Heart left ventricle (tissue), 16 donors: ENCODE measurements around the gene NFIB. TPM values are rescaled to one million over a fixed set of nuclear protein-coding genes. Genes with fewer than 3 reads are reported as not detected.

Source experiments
- ATAC-seq, 4 donors: fragments of 200-7000 bp; cut with Tn5 transposase; one replicate each; pipeline ENCODE4 v1.9.1; 2020 to 2022; ENCODE audit warnings: moderate library complexity in 4 of 4, mild to moderate bottlenecking in 3 of 4, moderate number of reproducible peaks in 1 of 4
- DNase-seq, 5 donors: peaks; one replicate each; pipeline ENCODE4 v3.0.0-alpha.2; 2020
- H3K27ac ChIP-seq, 12 donors: fragments of 200-600 bp; sonication (generic) in 4 of 12; one replicate each; pipeline versions ENCODE4 v1.5.0 to v1.8.0; 2016 to 2022; ENCODE audit warnings: mild to moderate bottlenecking in 2 of 12
- H3K27me3 ChIP-seq, 9 donors: fragments of 200-600 bp; sonication (generic) in 2 of 9; one replicate each; pipeline versions ENCODE4 v1.5.1 to v1.8.0; 2016 to 2022; ENCODE audit warnings: mild to moderate bottlenecking in 3 of 9
- H3K36me3 ChIP-seq, 9 donors: fragments of 200-600 bp; sonication (generic) in 2 of 9; one replicate each; pipeline versions ENCODE4 v1.5.0 to v1.8.0; 2018 to 2022; ENCODE audit warnings: mild to moderate bottlenecking in 2 of 9
- H3K4me1 ChIP-seq, 12 donors: fragments of 200-600 bp; sonication (generic) in 4 of 12; one replicate each; pipeline versions ENCODE4 v1.5.0 to v1.8.0; 2016 to 2022; ENCODE audit warnings: mild to moderate bottlenecking in 3 of 12
- H3K4me3 ChIP-seq, 12 donors: fragments of 200-600 bp; sonication (generic) in 4 of 12; one replicate each; pipeline versions ENCODE4 v1.5.0 to v1.8.0; 2017 to 2022; ENCODE audit warnings: mild to moderate bottlenecking in 9 of 12, moderate library complexity in 4 of 12
- H3K9me3 ChIP-seq, 12 donors: fragments of 200-600 bp; sonication (generic) in 4 of 12; one replicate each; pipeline versions ENCODE4 v1.5.0 to v1.8.0; 2016 to 2022; ENCODE audit warnings: mild to moderate bottlenecking in 1 of 12
- POLR2A ChIP-seq, 2 donors: fragments of 450-650 bp; IDR thresholded peaks; one replicate each; pipeline ENCODE4 v1.6.1; 2017; ENCODE audit warnings: antibody characterized with exemption in 2 of 2, mild to moderate bottlenecking in 2 of 2, moderate library complexity in 2 of 2
- WGBS, 4 donors: extraction: QIAGEN DNeasy Blood & Tissue Kit in 2 of 4; methylation state at CpG; one replicate each; pipeline versions ENCODE4 v1.1.5 to v1.1.7; 2013 to 2018; 5-methylcytosine and 5-hydroxymethylcytosine counted together
- intact Hi-C, 10 donors: fragments of 100-400 bp; cut with DNase I; formaldehyde crosslinking; loops; one replicate each; pipeline versions ENCODE4 v1.11.1 to v1.14.2; 2022
- polyA plus RNA-seq, 2 donors: library from polyadenylated mRNA; stranded (reverse); fragments of 200-250 nt; gene quantifications; one replicate each; pipeline ENCODE4 v1.2.3, GENCODE V29; 2013
- total RNA-seq, 9 donors: library from RNA; depleted of rRNA in 2 of 9; stranded (reverse); fragments of >200 nt in 2 of 9; fragmentation: NEBNext Ultra II Directional in 3 of 9; extraction: Animal tissue kit (Norgen Biotek cat#: 25700) in 3 of 9; gene quantifications; one replicate each; pipeline versions ENCODE4 v1.1.0 to v1.2.4, GENCODE V29; 2016 to 2023
- TF ChIP-seq, protein P1 (sequence below), 12 donors: fragments of 200-600 bp; sonication (generic) in 4 of 12; IDR thresholded peaks; one replicate each; pipeline versions ENCODE4 v1.5.0 to v1.8.0; 2018 to 2022; ENCODE audit warnings: antibody characterized with exemption in 12 of 12, mild to moderate bottlenecking in 5 of 12
- donor health status: ischemic (EF 13 %, LVEDD 7.1; RV severe dilation, severe dysfunction).
- donor health status: healthy with polysubstance abuse.
- donor health status: DM: no; HTN: yes; CAD: no.
- donor health status: DM: no; HTN: no; CAD: no.
- donor health status: ischemic (EF 25% LVEDD 6.9; RV normal size, moderate dysfunction).
- donor health status: ischemic (EF 25% LVEDD 5.7; RV mildly dilated, moderate dysfunction).
- donor health status: healthy.
- donor health status: DM: yes; HTN: yes; CAD: no.
- donor health status: ischemic (EF 35%, LVEDD 5.7; RV mildly dilated, moderate dysfunction).
- donor health status: nonischemic (EF 11% LVEDD 7.7; RV severe dilation, severe dysfunction).
- donor health status: DM: yes; HTN: yes; CAD: no.
- donor health status: PGD.
- donor health status: ischemic (EF 29% LVEDD 5.4; RV normal size, mild dysfunction).
- donor health status: nonischemic (EF 23%, LVEDD 6.1; RV moderate dilation, normal function).

The NFIB gene
- total and polyA plus RNA-seq, 11 donors = 24.5 to 148 (median 98.2) TPM

DNA sequence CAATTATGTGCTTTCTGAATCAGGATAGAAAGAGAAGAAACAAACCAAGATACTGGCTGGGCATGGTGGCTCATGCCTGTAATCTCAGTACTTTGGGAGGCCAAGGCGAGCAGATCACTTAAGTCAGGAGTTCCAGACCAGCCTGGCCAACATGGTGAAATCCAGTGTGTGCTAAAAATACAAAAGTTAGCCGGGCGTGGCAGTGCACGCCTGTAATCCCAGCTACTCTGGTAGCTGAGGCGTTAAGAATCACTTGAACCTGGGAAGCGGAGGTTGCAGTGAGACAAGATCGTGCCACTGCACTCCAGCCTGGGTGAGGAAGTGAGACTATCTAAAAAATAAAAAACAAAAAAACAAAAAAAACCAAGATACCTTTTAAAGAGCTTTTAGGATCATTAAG lies 214.2 kb downstream of the NFIB start:
- peak in 1 of 4 donors; percentile 36 for ATAC-seq
- Histone ChIP-seq H3K9me3 (no peaks in the 10 kb centered on the region), H3K36me3 (peaks cover 0 to 10% (median 0%) of the 10 kb centered on the region in 9 donors), H3K27ac (peak overlapping the region in 11 of 12 donors; percentile 1 to 90 (median 81)), H3K4me3 (no peak overlapping the region), H3K27me3 (no peaks in the 10 kb centered on the region), H3K4me1 (peaks cover 0 to 74% (median 52%) of the 10 kb centered on the region in 12 donors)
- TF ChIP-seq, protein P1, sequence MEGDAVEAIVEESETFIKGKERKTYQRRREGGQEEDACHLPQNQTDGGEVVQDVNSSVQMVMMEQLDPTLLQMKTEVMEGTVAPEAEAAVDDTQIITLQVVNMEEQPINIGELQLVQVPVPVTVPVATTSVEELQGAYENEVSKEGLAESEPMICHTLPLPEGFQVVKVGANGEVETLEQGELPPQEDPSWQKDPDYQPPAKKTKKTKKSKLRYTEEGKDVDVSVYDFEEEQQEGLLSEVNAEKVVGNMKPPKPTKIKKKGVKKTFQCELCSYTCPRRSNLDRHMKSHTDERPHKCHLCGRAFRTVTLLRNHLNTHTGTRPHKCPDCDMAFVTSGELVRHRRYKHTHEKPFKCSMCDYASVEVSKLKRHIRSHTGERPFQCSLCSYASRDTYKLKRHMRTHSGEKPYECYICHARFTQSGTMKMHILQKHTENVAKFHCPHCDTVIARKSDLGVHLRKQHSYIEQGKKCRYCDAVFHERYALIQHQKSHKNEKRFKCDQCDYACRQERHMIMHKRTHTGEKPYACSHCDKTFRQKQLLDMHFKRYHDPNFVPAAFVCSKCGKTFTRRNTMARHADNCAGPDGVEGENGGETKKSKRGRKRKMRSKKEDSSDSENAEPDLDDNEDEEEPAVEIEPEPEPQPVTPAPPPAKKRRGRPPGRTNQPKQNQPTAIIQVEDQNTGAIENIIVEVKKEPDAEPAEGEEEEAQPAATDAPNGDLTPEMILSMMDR (IDR thresholded peaks at IDR 0.05) = no peak
- no peak for TF ChIP-seq POLR2A (IDR thresholded peaks at IDR 0.05)
- 53 to 69% (median 59%) methylated on average over 7 of the region's 7 CpGs for WGBS, 4 donors
- intact Hi-C loops = loop anchor here (2.0 to 10.0 kb wide), 12 partner anchors 67 to 665 kb away; no protein-coding TSS in a partner anchor
- DNase-seq = no peak

DNA sequence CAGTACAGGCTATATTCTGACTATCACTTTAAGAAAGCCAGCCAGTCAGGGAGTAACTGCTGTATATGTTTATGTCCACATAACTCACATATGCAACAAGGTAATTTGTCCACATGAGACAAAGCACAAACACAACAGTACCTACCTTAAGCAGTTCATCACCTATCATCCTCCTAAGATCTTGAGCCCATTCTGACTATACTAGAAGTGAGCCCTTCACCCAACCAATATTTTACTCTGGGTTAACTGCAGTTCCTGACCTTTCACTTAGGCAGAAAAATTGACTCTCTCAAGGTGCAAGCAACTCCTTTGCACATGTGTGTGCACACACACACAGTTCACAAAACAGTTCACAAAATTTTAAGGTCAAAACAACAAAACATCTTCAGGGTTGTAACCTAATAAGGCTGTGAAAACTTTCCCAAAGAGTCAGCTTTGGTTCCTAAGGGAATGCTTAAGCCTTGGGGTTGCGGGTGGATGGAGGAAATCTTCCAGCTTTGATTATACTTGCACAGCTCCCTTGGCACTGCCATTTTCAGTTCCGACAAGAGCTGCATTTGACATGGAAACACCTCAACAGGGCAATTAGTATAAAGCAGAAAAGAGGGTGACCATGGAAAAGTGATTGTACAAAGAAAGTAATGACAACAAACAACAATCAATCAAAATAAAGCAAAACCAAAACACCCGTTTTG lies 215.3 kb downstream of the NFIB start:
- intact Hi-C loops = loop anchor here (2.0 to 10.0 kb wide), 11 partner anchors 66 to 654 kb away; no protein-coding TSS in a partner anchor
- H3K27me3 ChIP-seq = no peaks in the 10 kb centered on the region
- no peak for ATAC-seq
- H3K4me3 ChIP-seq = no peak overlapping the region
- H3K9me3 ChIP-seq = no peaks in the 10 kb centered on the region
- H3K36me3 ChIP-seq = peaks cover 0 to 8% (median 0%) of the 10 kb centered on the region in 9 donors
- H3K27ac ChIP-seq = peak overlapping the region; percentile 8 to 90 (median 82)
- no peak for DNase-seq
- H3K4me1 ChIP-seq = peaks cover 0 to 72% (median 52%) of the 10 kb centered on the region in 12 donors
- 36 to 53% (median 43%) methylated on average over 3 of the region's 3 CpGs for WGBS, 4 donors
- no peak for TF ChIP-seq POLR2A (IDR thresholded peaks at IDR 0.05)
- TF ChIP-seq, protein P1 (IDR thresholded peaks at IDR 0.05) = no peak

DNA sequence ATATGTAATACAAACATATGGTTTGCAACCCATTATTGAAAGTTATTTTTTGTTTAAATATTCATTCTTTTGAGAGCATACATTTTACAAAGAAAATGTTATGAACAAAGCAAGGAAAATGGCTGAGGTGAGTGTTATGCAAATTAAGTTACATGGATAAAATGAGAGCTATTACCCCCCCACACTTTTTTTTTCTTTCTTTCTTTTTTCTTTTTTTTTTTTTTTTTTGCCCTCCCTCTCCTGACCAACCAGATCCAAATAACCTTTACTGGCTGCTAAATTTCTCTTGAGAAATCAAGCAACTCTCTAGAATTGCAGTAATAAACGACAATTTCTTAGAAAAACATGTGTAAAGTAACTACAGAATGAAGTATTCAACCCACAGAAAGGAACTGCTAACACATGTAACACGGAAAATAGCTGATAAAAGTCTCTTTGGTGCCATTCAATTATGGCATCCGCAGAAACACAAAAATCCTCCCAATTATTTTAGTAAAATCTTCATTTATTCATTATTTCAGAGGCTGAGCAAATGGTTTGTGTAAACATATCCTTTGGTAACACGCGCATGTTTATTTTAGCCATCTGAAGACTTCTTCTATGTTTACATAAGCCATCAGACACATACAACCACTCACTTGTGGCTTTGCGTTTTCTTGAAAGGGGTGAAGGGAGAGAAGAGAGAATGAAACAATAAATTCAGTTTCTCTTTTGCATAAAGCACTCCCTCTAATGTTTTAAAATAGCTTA lies 216.1 kb downstream of the NFIB start:
- no peak for DNase-seq
- Histone ChIP-seq H3K27me3 (no peaks in the 10 kb centered on the region), H3K36me3 (peaks cover 0 to 8% (median 0%) of the 10 kb centered on the region in 9 donors), H3K4me3 (peak overlapping the region in 2 of 12 donors; percentile 30 to 48), H3K9me3 (no peaks in the 10 kb centered on the region), H3K27ac (peak overlapping the region; percentile 43 to 90 (median 82)), H3K4me1 (peaks cover 0 to 78% (median 54%) of the 10 kb centered on the region in 12 donors)
- 57 to 64% (median 59%) methylated on average over 6 of the region's 6 CpGs for WGBS, 4 donors
- TF ChIP-seq POLR2A (IDR thresholded peaks at IDR 0.05) = no peak
- TF ChIP-seq, protein P1 (IDR thresholded peaks at IDR 0.05) = no peak
- no peak for ATAC-seq
- intact Hi-C loops = loop anchor here (2.0 to 10.0 kb wide), 14 partner anchors 66 to 653 kb away; no protein-coding TSS in a partner anchor

DNA sequence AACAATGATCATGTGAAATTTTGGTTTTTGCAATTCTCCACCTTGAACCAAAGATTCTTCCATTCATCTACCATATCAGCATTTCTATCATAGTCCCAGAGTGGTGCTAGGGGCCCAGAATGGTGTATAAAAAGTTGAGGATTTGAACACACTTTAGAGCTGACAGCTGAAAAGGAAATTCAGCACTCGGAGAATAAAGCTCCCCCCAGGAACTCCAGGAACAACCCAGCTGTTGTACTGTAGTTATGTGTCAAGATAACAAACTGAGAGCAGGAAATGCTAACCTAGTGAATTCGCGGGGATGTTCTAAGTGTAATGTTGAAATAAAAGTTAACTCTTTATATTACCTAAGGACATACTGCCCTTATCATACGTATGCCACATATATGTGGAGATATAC lies 216.7 kb downstream of the NFIB start:
- intact Hi-C loops = loop anchor here (2.0 to 10.0 kb wide), 13 partner anchors 65 to 652 kb away; no protein-coding TSS in a partner anchor
- 3 to 7% (median 5%) methylated on average over 4 of the region's 4 CpGs for WGBS, 4 donors
- H3K27ac ChIP-seq = peak overlapping the region; percentile 39 to 90 (median 82)
- H3K4me3 ChIP-seq = peak overlapping the region in 9 of 12 donors; percentile 25 to 48 (median 34)
- peaks cover 0 to 8% (median 0%) of the 10 kb centered on the region in 9 donors for H3K36me3 ChIP-seq
- ATAC-seq = peak; percentile 72 to 86 (median 84)
- no peaks in the 10 kb centered on the region for H3K9me3 ChIP-seq
- no peaks in the 10 kb centered on the region for H3K27me3 ChIP-seq
- TF ChIP-seq, protein P1 (IDR thresholded peaks at IDR 0.05) = no peak
- TF ChIP-seq POLR2A (IDR thresholded peaks at IDR 0.05) = no peak
- H3K4me1 ChIP-seq = peaks cover 0 to 75% (median 49%) of the 10 kb centered on the region in 12 donors
- DNase-seq = peak in 1 of 5 donors; percentile 44
